ENCODE measurements around the gene HSF2BP.

HSF2BP gene

GRCh38 chr21:43622796-43623195 is 36.5 kb downstream of the HSF2BP start:
- TF ChIP-seq EP300 (IDR thresholded peaks at IDR 0.05; ENCODE audit: borderline replicate concordance) = no peak
- TF ChIP-seq MAX (IDR thresholded peaks at IDR 0.05) = no peak
- TF ChIP-seq YY1 (IDR thresholded peaks at IDR 0.05; ENCODE audit: low read depth) = no peak
- no peak for TF ChIP-seq FOXM1 (IDR thresholded peaks at IDR 0.05; ENCODE audit: borderline replicate concordance, low read depth)
- no peak for TF ChIP-seq REST (IDR thresholded peaks at IDR 0.05; ENCODE audit: low read depth)
- no peak for TF ChIP-seq EGR1 (IDR thresholded peaks at IDR 0.05)
- TF ChIP-seq CEBPB (IDR thresholded peaks at IDR 0.05) = no peak
- no peak for TF ChIP-seq TEAD4 (IDR thresholded peaks at IDR 0.05)
- TF ChIP-seq TCF12 (IDR thresholded peaks at IDR 0.05; ENCODE audit: low read depth) = no peak
- no peak for TF ChIP-seq USF1 (IDR thresholded peaks at IDR 0.05)
- no peak for TF ChIP-seq NFIC (IDR thresholded peaks at IDR 0.05)
- no peak for TF ChIP-seq CREB1 (IDR thresholded peaks at IDR 0.05; ENCODE audit: low read depth)

DNA sequence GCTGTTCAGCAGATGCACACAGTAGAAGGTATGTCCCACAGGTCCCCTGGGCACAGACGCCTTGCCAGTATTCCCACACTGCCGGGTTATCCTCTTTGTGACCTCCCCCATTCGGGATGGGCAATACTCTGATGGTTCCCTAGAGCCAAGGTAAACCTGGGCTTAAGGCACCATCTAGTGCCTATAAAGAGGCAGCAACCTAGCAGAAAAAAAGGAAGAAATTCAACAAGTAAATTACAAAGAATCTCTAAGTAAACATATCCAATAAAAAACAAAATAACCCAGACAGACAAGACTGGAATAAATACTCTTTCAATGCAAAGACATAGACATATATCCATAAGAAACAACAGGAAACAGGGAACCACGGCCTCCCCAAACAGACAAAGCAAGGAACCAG is 39.4 kb downstream of the HSF2BP start:
- TF ChIP-seq EP300 (IDR thresholded peaks at IDR 0.05; ENCODE audit: borderline replicate concordance) (no peak), RAD21 (IDR thresholded peaks at IDR 0.05; ENCODE audit: low read depth) (peak; percentile 54), NFIC (IDR thresholded peaks at IDR 0.05) (no peak), TAF1 (IDR thresholded peaks at IDR 0.05; ENCODE audit: low read depth) (no peak), TEAD4 (IDR thresholded peaks at IDR 0.05) (no peak), USF1 (IDR thresholded peaks at IDR 0.05) (no peak), REST (IDR thresholded peaks at IDR 0.05; ENCODE audit: low read depth) (no peak), MAX (IDR thresholded peaks at IDR 0.05) (no peak)

- TF ChIP-seq TAF1 (IDR thresholded peaks at IDR 0.05; ENCODE audit: low read depth) (no peak), TEAD4 (IDR thresholded peaks at IDR 0.05) (no peak), FOXM1 (IDR thresholded peaks at IDR 0.05; ENCODE audit: borderline replicate concordance, low read depth) (no peak), EGR1 (IDR thresholded peaks at IDR 0.05) (no peak), MAX (IDR thresholded peaks at IDR 0.05) (no peak), YY1 (IDR thresholded peaks at IDR 0.05; ENCODE audit: low read depth) (no peak), ZBTB7A (IDR thresholded peaks at IDR 0.05; ENCODE audit: low read depth) (no peak), RAD21 (IDR thresholded peaks at IDR 0.05; ENCODE audit: low read depth) (no peak), CEBPB (IDR thresholded peaks at IDR 0.05) (no peak), USF1 (IDR thresholded peaks at IDR 0.05) (no peak), CREB1 (IDR thresholded peaks at IDR 0.05; ENCODE audit: low read depth) (no peak), EP300 (IDR thresholded peaks at IDR 0.05; ENCODE audit: borderline replicate concordance) (no peak)
These were observed 39.9 kb downstream of the HSF2BP start for GRCh38 chr21:43619344-43619743.

- no peak for TF ChIP-seq USF1 (IDR thresholded peaks at IDR 0.05)
- no peak for TF ChIP-seq REST (IDR thresholded peaks at IDR 0.05; ENCODE audit: low read depth)
- no peak for TF ChIP-seq CEBPB (IDR thresholded peaks at IDR 0.05)
- TF ChIP-seq RAD21 (IDR thresholded peaks at IDR 0.05; ENCODE audit: low read depth) = no peak
These were observed 40.3 kb downstream of the HSF2BP start for GRCh38 chr21:43618940-43619339.

All from Ishikawa (cell line).